Activated CD4-positive, alpha-beta T cell treated with anti-CD3 and anti-CD28 coated beads, Interleukin-10, Interleukin-2, amounts not matched to agents 100 ng/mL and 50 ng/mL, durations not matched to agents 16 hours and 8 hours (primary cell): ENCODE results near the gene KRTAP10-6.
"Not testable (repeated sequence)": the region's sequence is repeated elsewhere in the genome, so short reads cannot be mapped to it uniquely, and the experiment has no call there.

ENCODE experiments used
- DNase-seq: peaks from one replicate; pipeline ENCODE4 v3.0.0-alpha.2; 2020

The KRTAP10-6 gene

DNA sequence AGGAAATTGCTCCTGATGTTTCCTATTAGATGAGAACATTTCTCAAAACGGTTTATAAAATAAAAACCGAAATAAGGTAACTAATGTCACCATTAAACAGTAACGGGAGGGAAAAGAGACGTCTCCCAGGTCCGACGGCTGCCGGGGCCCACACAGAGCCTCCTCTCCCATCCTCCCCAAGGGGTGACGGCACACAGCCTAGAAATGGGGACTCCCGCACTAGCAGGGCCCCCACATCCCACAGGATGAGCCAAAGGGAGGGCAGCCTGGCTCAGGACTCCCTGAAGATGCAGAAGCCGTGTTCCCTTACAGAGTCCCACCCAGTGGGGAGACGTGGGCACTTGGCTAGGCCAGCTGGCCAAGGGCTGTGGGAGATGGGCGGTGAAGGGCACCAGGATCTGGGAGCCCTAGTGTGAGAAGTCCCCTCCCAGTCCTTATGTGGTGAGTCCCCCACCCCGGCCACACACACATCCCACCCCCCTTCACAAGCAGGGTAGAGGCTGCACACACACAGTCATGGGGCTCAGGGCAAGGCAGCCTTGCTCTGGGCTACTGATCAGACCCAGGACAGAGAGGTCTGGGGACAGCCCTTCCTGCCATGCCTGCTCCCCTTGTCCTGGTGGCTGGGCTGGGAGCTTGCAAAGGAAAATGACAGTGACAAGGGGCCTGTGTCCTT is 37.0 kb downstream of the KRTAP10-6 start:
- DNase-seq = no peak

- no peak for DNase-seq
Observed at GRCh38 chr21:44552681-44553080, 39.6 kb downstream of the KRTAP10-6 start.

DNA sequence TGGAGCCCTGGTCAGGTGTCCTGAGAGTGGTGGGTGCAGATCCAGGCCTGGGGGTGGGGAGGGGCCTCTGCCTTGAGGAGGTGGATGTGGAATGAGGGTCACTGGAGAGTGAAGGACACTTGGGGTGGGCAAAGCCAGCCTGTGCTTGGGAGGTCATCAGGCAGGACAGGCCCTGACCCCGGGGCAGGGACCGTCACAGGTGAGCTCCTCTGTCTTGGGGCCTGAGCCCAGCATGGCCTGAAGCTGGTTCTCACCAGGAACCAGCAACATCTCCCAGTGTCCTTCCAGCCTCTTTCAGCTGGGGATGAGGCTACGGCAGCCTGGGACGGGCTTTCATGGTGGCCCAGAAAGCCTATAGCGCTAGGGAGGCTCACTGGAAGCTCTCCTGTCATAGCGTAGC is 40.2 kb downstream of the KRTAP10-6 start:
- no peak for DNase-seq

- no peak for DNase-seq
Observed at GRCh38 chr21:44551340-44551961, 40.9 kb downstream of the KRTAP10-6 start, which contains the start of gene KRTAP10-2. KRTAP10-2 (minus strand) TSS chr21:44551505; CDS start chr21:44551458, 47 bp downstream.

DNA sequence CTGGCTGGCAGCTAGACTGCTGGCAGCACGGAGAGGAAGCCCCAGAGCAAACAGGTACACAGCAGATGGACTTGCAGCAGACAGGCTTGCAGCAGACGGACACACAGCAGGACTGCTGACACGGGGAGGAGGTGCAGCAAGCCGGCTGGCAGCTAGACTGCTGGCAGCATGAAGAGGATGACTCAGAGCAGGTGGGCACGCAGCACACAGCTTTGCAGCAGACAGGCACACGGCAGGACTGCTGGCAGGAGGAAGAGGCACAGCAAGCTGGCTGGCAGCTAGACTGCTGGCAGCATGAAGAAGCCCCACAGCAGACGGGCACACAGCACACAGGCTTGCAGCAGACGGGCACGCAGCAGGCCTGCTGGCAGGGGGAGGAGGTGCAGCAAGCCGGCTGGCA is 41.5 kb downstream of the KRTAP10-6 start:
- DNase-seq = no peak

DNA sequence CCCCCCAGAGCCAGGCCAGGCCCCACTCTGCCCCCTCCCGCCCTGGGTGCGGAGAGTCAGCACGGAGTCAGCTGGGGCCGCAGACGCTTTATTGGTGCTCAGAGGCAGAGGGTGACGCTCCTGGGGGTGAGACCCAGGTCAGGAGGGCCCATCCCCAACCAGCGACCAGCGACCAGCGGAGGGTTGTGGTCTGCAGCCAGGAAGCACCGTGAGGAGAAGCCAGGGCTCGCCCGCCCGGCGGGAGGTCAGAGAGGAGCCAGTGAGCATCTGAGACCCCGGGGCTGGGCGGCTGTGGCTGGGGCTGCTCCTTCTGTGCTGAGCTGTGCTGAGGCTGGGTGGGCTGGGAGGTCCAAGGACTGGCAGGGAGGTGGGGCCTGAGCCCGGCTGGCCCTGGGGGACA is 42.0 kb downstream of the KRTAP10-6 start:
- not testable (repeated sequence) for DNase-seq

- no peak for DNase-seq
Observed at GRCh38 chr21:44549525-44550211, 42.6 kb downstream of the KRTAP10-6 start.

GRCh38 chr21:44548922-44549321 is 43.4 kb downstream of the KRTAP10-6 start:
- DNase-seq = no peak

DNA sequence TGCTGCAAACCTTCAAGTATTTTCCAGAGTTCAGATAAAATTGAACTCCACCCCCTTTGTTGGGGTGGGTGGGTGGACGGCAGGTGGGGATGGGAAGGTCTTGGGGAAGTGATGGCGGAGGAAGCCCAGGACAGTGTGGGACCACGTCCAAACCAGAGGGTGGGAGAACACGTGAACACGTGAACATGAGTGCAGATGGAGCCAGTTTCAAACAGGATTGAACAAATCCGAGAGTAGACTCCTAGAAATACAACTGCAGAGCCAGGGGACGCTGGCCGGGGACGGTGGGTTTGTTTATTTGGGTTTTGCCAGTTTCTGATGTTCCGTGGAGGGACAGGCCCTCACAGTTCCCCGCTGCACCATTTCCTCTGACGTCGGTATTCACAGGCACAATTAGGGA is 43.9 kb downstream of the KRTAP10-6 start:
- no peak for DNase-seq

- peak; percentile 9 for DNase-seq
Observed at GRCh38 chr21:44547656-44548331, 44.5 kb downstream of the KRTAP10-6 start.

DNA sequence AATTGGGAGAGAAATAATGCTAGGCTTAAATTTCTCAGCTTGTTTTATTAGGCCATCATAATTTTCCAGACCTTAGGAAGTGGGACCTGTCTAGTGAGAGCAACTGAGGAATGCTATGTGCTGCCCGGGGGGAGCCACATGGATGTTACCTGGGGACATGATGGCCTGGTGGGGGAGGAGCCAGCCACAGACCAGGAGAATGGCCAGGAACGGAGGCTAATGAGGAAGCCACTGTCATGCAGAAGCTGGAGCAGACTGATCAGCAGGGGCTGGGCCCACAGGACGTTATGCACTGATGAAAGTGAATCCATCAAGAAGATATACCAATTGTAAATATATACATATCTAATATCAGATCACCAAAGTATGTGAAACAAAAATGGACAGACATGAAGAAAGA is 47.7 kb downstream of the KRTAP10-6 start:
- DNase-seq = no peak

DNA sequence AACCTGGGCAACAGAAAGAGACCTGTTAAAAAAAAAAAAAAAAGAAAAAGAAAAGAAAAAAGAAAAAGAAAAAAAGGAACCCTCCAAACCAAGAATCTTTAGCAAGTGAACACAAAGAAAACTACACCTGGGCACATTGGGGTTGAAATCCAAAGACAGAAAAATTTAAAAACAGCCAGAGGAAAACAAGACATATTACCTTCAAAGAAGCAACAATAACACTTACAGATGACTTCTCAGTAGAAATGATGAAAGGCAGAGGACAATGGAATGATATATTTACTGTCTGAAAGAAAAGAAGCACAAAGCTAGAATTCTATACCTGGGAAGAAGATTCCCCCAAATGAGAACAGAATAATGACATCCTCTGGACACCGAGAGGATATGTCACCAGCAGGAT is 49.6 kb downstream of the KRTAP10-6 start:
- DNase-seq = no peak
